UCSD-AML1 (cell line): Measurements from ENCODE around the gene OMG.
"Not testable (repeated sequence)": the region's sequence is repeated elsewhere in the genome, so short reads cannot be mapped to it uniquely, and the experiment has no call there.

Source experiments
- DNase-seq: peaks from one replicate; lab custom pipeline; 2025; ENCODE audit not compliant: unreplicated experiment; lab: John Stamatoyannopoulos, UW

OMG gene

DNA sequence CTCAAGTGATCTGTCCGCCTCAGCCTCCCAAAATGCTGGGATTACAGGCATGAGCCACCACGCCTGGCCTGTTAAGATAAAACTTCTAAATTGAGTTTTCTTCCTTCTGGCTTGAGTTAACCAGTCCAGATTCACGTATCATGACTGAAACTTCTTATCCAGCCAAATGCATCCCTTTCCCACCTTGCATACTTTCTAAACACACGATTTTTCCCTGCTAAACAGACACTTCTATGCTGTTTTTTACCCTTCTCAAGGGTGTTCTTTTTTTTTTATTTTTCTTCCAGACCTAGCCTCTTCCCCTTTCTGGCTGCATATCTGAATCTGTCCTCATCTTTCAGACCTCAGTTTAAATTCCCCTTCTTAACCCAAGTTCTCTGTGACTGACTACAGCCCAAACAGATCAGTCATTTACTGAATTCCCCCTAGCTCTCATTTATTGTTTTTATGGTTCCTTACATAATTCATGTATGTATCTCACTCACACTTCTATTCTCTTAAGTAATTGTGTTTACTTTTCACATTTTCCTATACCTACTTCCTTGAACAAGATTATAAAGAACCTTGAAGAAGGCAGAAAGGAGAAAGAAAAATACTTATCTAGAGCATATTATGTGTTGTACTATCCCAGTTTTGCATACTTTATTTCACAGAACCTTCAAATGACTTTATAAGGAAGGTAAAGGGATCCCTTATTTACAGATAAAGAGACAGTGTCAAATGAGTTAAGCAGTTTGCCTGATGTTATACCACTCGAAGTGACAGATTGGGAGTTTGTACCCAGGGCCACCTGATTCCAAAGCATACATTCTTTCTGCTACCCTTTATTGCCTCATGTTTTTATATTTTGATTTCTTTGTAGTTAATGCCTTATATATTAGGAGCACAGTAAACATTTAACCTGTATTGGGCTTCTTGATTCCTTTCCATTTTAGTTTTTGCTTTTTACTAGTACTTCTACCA is 11.6 kb upstream of the OMG start:
- no peak for DNase-seq

DNA sequence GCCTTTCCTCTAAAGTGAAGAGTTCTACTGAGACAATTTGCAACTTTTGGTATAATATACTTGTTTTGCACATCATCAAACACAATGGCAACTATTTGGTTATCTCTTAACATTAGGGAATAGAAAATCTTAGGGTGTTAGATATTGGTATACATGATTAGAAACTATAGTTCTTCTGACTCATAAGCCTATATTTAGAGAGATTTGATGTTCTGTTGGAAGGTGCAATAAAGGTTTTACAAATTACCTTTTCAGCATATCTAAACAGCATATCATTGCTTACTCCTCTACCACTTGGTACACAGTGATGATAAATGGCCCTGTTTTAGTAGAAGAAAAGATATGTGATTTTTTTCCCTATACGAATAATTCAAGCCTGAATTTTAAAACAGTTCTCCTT is 10.6 kb upstream of the OMG start:
- DNase-seq: no peak

DNA sequence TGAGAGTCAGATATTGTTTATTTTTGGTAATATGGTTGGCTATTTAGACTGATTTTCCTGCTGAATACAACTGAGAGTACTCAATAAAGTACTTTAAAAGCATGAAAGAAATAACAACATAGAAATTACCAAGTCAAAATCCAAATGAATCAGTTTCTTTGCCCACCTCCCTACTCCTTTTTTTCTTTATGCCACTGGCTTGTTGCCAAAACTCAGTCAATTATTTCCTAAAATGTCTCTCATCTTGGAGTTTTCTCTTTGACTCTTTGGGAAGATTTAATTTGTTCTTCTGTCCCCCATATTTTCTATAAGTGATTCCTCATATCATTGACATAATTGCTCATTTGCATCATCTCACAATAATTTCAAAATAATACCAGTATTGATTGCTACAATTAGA is 2.6 kb upstream of the OMG start:
- no peak for DNase-seq

DNA sequence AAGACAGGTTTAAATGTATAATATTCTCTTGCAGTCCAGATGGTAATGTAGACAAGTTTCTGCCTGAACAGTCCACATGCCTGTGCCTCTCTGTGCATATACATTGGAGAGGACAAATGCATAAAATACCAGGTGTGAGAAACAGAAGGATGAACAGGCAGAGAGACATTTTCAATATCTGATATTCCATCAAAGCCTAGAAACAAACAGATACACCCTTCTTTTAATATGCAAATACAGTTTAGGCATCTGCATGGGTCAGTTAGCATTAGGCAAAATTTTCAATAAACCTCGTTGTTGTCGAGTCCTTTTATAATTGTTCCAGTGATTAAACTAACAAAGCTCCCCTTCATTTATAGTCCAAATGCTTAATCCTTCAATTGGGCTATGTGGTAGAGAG is 897 bp downstream of the OMG start:
- no peak for DNase-seq

DNA sequence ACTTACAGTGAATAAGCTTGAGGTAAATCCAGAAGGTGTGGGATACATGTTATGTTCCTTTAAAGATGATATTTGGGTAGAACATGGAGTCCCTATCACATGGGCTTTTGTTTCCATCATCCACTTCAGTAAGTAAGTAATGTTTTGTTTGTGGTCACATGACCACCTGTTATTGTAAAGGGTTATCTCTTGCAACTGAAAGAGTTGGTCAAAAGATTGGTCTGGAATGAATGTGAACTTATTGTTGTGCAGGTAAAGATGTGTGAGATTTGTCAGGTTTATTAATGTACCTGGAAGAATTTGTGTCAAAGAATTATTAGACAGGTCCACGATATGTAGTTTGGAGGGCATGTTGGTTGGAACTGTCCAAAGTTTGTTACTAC is 1.6 kb downstream of the OMG start:
- DNase-seq: no peak

DNA sequence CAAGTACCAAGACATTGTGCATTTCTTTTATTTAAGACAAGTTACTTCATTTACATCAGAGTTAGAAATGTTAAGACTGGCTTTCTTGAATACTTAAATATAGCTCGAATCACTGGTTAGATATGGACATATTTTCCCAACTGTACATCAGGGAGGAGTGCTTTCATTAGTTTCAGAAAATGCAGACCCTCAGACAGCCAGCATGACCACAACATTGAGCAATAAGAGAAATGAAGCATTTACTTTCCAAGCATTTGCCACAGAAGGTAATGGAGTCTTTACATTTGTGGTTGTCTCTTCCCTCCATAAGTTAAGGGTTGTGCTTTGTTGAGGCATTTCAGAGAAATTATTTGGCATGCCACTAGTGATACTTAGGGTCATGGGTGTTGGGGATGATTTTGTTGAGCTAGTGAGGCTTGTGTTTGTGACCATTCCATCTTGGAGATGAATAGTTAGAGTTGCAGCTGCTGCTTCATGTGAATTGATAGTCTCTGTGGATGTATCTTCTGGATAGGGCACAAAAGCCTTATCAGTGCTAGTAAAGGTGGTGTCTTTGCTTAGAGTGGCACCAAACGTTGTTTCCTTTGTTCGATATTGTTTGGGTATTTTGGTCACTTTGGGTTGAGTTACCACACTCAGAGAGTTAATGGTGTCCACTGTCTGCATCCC is 2.1 kb downstream of the OMG start:
- no peak for DNase-seq

DNA sequence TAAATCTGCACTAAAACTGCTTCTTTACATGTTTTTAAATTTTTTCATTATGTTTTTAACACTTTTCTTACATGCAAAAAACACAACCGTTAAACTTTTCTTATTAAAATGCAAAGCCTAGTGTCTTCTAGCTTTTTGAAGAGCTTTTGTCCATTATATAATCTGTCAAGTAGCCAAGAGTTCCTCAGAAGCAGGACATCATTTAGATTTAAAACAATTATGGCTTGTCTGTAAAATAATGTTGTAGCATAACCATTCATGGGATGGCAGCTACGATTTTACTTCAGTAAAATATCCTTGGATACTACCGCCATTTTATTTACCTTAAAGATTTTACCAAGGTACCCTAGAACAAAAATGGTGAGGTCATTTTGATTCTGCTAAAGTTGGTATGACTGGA is 2.8 kb downstream of the OMG start:
- no peak for DNase-seq

DNA sequence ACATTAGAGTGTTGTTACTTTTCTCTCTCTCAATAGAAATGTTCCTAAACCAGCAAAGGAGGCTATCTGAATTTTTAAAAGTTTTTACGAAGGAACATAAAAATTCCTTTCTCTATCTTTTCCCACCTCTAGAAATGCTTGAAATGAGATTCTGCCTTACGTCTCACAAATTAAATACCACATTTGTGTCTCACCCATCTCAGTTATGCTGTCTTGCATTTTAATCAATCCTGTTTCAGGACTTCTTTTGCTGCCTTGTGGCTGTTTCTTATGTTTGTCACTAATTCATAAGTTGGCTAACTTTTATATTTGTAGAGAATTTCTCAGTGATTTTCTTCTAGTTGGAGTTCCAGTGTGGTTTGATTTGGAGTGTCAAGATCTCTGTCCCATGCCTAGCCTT is 3.5 kb downstream of the OMG start:
- no peak for DNase-seq

DNA sequence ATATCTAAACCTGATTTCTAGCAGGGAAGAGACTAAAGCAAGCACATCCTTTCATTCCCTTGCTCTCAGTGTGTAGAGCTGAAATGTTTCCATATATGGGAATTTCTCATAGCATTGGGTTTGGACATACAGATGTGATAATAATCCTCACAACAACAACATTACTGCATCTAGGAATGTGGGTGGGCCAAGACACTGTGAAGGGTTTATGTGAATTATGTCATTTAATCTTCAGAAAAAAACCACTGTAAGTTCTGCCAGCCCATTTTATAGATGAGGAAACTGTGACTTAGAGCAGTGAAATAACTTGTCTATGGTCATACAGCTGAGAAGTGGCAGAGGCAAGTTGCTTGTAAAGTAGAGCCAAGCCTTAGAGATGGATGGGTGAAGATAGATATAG is 5.2 kb downstream of the OMG start:
- no peak for DNase-seq

DNA sequence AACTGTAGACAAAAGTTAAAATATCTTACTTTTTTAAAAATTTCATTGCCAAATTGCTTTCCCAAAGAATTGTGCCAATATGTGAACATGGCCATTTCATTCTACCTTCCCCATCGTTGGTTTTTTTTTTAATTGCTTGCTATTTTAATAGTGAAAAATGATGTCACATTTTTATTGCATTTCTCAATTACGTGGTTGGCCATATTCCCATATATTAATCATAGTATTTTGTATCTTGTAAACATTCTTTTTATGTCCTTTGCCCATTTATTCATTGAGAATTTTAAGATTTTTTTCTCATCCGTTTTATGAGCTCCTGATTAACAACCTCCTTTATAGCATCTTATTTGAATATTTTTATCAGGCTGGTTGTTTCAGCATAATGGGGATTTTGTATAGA is 7.2 kb downstream of the OMG start:
- no peak for DNase-seq

DNA sequence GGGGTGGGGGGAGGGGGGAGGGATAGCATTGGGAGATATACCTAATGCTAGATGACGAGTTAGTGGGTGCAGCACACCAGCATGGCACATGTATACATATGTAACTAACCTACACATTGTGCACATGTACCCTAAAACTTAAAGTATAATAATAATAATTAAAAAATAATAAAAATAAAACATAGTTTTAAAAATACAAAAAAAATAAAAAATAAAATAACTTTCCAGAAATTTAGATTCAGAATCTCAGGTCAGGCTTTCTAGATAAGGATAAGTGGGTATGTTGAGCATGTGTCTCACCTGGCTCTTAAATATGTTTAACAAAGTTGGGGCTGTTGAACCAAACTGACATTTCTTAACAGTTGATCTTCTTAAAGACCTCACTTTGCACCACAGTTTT is 9.1 kb downstream of the OMG start:
- DNase-seq: not testable (repeated sequence)

DNA sequence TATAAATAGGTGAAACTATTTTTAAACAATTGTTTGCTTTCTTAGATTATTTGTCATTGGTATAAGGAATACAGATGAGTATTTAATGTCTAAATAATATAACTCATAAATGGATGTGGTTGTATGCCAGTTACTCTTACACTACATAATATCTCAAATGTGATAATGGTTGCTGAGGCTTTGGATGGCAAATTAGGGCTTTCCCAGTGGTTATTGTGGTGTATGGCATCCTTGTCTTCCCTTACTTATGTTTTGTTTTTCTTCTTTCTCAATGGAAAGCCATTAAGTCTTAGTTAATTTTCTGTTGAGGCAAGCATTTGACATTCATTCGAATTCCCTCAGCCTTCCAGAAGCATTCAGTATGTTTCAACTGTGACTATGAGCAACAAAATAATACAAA is 10.5 kb downstream of the OMG start:
- DNase-seq: no peak

DNA sequence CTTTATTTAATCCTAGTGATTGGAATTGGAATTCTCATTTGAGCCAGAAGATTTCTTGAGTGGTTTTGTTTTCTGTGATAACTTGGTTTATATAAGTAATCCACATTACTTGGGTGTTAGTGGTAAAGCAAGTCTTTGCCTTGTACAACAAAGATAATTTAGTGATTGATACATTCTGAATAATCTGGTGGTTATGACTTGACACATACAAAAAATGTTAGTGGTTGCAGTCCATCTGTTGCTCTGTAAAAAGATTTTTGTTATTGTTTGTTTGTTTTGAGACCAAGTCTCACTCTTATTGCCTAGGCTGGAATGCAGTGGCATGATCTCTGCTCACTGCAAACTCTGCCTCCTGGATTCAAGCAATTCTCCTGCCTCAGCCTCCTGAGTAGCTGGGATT is 13.2 kb downstream of the OMG start:
- no peak for DNase-seq

DNA sequence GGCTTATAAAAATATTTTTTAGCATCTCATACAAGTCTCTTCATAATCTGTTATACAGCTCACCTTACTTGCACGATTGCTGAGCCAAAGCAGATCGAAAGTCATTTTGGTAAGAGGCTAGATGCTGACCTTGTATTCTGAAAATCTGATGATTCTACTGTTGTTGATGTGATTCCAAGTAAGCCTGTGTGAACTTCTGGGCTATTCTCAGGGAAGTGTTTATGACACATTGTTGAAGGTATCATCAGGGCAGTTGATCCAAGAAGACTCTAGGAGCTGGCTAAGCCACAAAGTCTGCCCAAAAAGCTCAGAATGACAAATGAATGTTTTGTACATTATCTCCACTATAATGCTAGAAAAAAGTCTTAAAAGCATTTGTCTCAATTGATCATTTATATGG is 16.0 kb downstream of the OMG start:
- DNase-seq: no peak

DNA sequence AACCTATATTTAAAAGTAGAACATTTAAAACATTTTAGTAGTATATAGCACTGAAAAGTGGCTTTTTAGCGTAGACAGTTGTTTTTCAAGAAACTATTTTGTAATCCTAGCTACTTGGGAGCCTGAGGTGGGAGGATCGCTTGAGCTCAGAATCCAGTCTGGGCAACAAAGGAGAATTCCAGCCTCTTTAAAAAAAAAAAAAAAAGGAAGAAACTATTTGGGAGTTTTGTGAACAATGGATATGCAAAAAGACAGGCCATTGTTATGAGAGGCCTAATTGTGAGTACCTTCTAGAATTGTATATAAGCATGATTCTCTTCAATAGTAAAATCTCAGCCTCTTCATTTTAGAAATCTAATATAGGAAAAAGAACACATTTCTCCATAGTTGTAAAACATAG is 17.6 kb downstream of the OMG start:
- DNase-seq: no peak

DNA sequence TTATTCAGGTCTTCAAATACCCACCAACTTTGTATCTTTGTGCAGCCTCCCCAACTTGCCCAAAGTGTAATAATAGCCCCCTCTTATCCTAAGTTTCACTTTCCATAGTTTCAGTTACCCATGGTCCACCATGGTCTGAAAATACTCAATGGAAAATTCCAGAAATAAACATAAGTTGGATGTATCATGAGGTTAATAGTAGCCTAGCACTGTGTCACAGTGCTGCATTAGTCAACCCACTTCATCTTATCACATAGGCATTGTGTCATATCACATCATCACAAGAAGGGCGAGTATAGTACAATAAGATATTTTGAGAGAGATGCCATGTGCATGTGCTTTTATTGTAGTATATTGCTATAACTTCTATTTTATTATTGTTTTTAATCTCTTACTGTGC is 21.9 kb downstream of the OMG start:
- DNase-seq: no peak

DNA sequence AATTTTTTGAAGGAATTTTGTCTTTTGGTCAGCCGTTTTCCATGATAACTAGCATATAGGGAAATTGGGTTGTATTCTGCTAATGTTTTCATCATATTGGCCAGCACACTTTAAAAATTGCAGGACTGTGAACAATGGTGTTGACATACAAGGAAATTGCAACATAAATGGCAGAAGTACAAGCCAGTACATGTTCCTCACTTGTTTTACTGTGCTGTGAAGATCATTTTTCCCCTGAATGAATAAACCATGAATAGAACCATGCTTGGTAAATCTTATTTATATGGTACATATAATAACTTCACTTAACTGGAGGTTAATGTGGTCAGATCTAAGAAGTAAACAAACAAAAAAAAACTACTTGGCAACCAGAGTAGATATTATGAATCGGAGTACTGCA is 22.8 kb downstream of the OMG start:
- DNase-seq: no peak

DNA sequence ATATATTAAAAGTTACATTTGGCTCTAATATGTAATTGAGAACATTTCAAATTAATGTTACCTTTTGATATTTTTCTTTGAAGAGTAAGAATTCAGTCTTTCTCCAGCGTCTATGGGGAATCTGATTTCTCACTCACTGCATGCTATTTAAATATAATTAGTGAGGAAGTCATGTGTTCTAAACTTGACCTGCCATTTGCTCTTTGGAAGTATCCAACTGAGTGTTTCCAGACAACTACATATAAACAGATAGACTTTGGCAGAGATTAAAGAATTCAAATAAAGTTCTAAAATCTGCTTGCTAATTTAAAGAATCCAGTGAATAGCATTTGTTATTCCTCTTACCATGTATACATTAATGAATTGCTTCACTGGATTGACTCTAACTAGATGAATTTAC is 23.5 kb downstream of the OMG start:
- DNase-seq: no peak

DNA sequence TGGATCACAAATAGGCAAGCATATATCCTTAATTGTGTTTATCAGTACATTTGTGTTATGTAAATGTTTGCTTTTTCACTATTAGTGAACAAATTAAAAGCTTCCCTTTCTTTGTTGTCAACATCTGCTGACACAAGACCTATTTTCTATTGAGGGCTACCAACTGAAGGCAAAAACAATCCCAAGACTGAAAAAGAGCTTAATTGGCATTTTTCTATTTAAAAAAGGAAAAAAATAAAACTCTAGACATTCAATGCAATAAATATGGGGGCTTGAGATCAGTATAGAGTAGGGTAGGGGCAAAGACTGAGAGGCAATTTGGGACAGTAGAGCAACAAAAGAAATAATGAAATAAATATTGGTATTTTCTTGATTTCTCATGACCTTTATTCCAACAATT is 24.2 kb downstream of the OMG start:
- DNase-seq: no peak

DNA sequence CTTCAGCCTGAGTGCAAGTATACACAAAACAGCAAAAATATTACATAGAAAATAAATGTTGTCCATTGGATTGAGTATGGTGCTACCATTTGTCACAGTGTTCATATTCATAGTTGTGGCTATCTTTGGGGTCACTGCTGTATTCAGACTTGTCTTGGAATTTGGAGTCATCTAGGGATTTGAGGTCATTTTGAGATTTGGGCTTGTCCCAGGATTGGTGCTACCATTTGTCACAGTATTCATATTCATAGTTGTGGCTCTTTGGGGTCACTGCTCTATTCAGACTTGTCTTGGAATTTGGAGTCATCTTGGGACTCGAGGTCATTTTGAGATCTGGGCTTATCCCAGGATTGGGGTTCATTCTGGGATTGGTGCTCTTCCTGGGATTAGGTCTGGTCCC is 24.8 kb downstream of the OMG start:
- no peak for DNase-seq

DNA sequence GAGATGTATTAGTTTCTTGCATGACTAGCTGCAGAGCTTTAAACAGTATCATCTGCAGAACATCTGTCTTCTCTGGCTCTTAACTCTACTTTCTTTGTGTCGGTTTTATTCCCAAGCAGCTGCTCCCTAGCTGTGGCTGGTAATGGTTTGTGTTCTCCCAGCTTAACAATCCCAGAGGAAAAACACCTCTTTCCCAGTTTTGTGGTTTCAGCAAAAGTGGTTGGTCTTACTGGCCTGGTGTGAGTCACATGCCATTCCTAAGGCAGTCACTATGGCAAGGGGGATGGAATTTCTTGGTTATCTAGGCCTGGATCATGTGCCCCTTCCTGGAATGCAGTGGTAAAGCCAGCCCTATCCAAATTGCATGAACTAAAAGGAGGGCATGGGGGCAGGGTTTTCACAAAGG is 27.5 kb downstream of the OMG start:
- no peak for DNase-seq

DNA sequence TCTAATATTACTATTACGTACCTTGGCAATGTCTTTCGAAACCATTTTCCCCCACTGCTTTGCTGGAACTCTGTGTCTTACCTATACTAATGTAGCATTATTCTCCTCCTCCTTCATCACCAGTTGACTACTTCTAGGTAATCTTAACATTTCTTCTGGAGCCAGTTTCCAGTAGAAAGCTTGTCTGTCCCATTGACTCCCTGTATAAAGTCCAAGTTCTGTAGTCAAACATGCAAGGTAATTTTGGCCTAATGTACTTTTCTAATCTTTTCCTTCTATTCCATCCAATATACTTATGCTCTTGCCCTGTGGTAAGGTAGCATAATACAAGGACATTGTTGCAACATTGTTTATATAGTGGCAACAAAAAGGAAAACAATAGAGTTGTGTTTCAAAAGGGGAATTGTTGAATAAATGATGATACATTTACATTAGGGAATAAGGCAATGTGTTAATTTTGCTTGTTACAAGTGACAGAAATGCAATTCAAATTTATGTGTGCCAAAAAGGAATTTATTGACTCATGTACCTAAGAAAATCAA is 27.9 kb downstream of the OMG start:
- DNase-seq: no peak
